ENCODE results near the gene NBL1.
A peak's percentile ranks its signal among the peaks of the same experiment; 100 is the strongest.
"Not testable (repeated sequence)": the region's sequence is repeated elsewhere in the genome, so short reads cannot be mapped to it uniquely, and the experiment has no call there.

The NBL1 gene

GRCh38 chr1:19632211-19632610 lies 11.9 kb upstream of the NBL1 start:
- no peaks in the 10 kb centered on the region for H3K27me3 Mint-ChIP-seq (ENCODE audit: low read depth)

DNA sequence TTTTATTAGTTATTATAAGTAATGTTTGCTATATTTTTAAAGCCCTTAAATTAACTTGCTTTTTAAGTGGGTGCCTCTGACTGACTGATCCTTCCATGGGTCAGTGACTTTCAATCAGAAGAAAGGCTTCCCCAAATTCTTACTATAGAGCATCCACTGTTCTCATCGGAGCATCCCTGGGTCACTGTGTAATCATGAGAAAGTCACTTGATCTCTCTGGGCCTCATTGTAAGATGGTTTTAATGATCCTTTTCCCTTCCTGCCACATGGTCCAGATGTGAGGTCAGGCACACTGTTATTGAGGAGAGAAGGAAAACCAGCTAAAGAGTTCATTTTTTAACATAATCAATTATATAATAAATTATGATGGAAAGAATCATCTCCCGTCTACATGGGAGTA lies 11.0 kb upstream of the NBL1 start:
- Mint-ChIP-seq H3K36me3 (ENCODE audit: low read depth) (peaks cover 3% of the 10 kb centered on the region), H3K4me3 (no peak overlapping the region), H3K27me3 (ENCODE audit: low read depth) (peaks cover under 1% of the 10 kb centered on the region), H3K27ac (no peak overlapping the region), H3K4me1 (ENCODE audit: low read depth) (no peaks in the 10 kb centered on the region), H3K9me3 (no peaks in the 10 kb centered on the region)
- no peak for DNase-seq (ENCODE audit: low spot score)

More at GRCh38 chr1:19632211-19632610, 11.9 kb upstream of the NBL1 start:
- no peak for DNase-seq (ENCODE audit: low spot score)
- Mint-ChIP-seq H3K27ac (no peak overlapping the region), H3K9me3 (no peaks in the 10 kb centered on the region), H3K4me1 (ENCODE audit: low read depth) (no peaks in the 10 kb centered on the region), H3K4me3 (no peak overlapping the region), H3K36me3 (ENCODE audit: low read depth) (peaks cover 9% of the 10 kb centered on the region)

- H3K4me1 Mint-ChIP-seq (ENCODE audit: low read depth); H3K27me3 Mint-ChIP-seq (ENCODE audit: low read depth); H3K27ac Mint-ChIP-seq; H3K4me3 Mint-ChIP-seq; H3K36me3 Mint-ChIP-seq (ENCODE audit: low read depth); DNase-seq (ENCODE audit: low spot score); H3K9me3 Mint-ChIP-seq: not testable (repeated sequence)
Measured at GRCh38 chr1:19635064-19635463, 9.0 kb upstream of the NBL1 start.

GRCh38 chr1:19635646-19636045 lies 8.5 kb upstream of the NBL1 start:
- Mint-ChIP-seq H3K27ac (no peak overlapping the region), H3K27me3 (ENCODE audit: low read depth) (peaks cover 6% of the 10 kb centered on the region)

GRCh38 chr1:19636065-19636464 lies 8.0 kb upstream of the NBL1 start:
- H3K36me3 Mint-ChIP-seq (ENCODE audit: low read depth), result no peaks in the 10 kb centered on the region
- peaks cover 6% of the 10 kb centered on the region for H3K27me3 Mint-ChIP-seq (ENCODE audit: low read depth)
- H3K27ac Mint-ChIP-seq, result no peak overlapping the region
- H3K4me1 Mint-ChIP-seq (ENCODE audit: low read depth), result peaks cover 4% of the 10 kb centered on the region
- no peak overlapping the region for H3K4me3 Mint-ChIP-seq
- DNase-seq (ENCODE audit: low spot score), result no peak
- H3K9me3 Mint-ChIP-seq, result no peaks in the 10 kb centered on the region

More at GRCh38 chr1:19635646-19636045, 8.5 kb upstream of the NBL1 start:
- no peak for DNase-seq (ENCODE audit: low spot score)
- peaks cover 4% of the 10 kb centered on the region for H3K4me1 Mint-ChIP-seq (ENCODE audit: low read depth)
- no peaks in the 10 kb centered on the region for H3K9me3 Mint-ChIP-seq
- H3K36me3 Mint-ChIP-seq (ENCODE audit: low read depth), result no peaks in the 10 kb centered on the region
- no peak overlapping the region for H3K4me3 Mint-ChIP-seq

- H3K4me3 Mint-ChIP-seq; H3K27me3 Mint-ChIP-seq (ENCODE audit: low read depth); H3K4me1 Mint-ChIP-seq (ENCODE audit: low read depth); DNase-seq (ENCODE audit: low spot score); H3K9me3 Mint-ChIP-seq; H3K27ac Mint-ChIP-seq; H3K36me3 Mint-ChIP-seq (ENCODE audit: low read depth): not testable (repeated sequence)
Measured at GRCh38 chr1:19636749-19637148, 7.4 kb upstream of the NBL1 start.

DNA sequence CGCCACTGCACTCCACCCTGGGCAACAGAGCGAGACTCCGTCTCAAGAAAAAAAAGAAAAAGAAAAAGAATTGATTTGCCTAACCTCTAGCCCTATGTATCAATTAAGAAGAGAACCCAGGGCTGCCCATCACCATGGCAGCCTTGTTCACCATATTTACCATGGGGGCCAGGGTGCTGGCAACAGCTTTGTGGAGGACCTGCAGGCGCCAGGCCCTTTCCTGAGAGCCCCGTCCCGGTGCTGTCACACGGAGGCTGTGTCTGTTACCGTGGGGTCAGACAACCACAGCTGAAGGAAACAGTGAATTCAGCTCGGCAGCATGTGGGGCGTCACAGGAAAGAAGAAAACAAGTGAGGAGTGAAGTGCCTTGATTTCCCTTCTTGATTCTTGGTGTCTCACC lies 6.5 kb upstream of the NBL1 start:
- H3K4me3 Mint-ChIP-seq, result no peak overlapping the region
- peaks cover 4% of the 10 kb centered on the region for H3K4me1 Mint-ChIP-seq (ENCODE audit: low read depth)
- no peaks in the 10 kb centered on the region for H3K36me3 Mint-ChIP-seq (ENCODE audit: low read depth)
- H3K9me3 Mint-ChIP-seq, result no peaks in the 10 kb centered on the region
- no peak overlapping the region for H3K27ac Mint-ChIP-seq
- no peak for DNase-seq (ENCODE audit: low spot score)
- H3K27me3 Mint-ChIP-seq (ENCODE audit: low read depth), result peaks cover 11% of the 10 kb centered on the region

DNA sequence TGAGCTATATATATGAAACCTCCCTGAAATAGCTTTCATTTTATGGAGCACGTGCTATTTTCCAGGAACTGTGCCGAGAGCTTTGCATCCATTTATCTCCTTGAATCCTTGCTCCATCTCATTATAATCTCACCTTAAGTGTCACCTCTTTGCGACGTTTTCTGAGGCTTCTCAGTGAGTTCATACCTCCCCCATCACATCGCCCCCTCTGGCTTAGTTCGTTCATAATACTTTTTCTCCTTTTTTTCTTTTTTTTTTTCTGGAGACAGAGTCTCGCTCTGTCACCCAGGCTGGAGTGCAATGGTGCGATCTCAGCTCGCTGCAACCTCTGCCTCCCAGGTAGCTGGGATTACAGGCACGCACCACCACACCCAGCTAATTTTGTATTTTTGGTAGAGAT lies 4.9 kb upstream of the NBL1 start:
- not testable (repeated sequence) for H3K9me3 Mint-ChIP-seq; DNase-seq (ENCODE audit: low spot score); H3K27ac Mint-ChIP-seq; H3K4me3 Mint-ChIP-seq; H3K36me3 Mint-ChIP-seq (ENCODE audit: low read depth); H3K4me1 Mint-ChIP-seq (ENCODE audit: low read depth)
- H3K27me3 Mint-ChIP-seq (ENCODE audit: low read depth), result peaks cover 22% of the 10 kb centered on the region

GRCh38 chr1:19639999-19640362 lies 4.1 kb upstream of the NBL1 start:
- peaks cover 25% of the 10 kb centered on the region for H3K27me3 Mint-ChIP-seq (ENCODE audit: low read depth)
- no peak overlapping the region for H3K27ac Mint-ChIP-seq
- DNase-seq (ENCODE audit: low spot score), result no peak
- H3K36me3 Mint-ChIP-seq (ENCODE audit: low read depth), result peaks cover 2% of the 10 kb centered on the region
- H3K4me3 Mint-ChIP-seq, result no peak overlapping the region
- peaks cover 12% of the 10 kb centered on the region for H3K4me1 Mint-ChIP-seq (ENCODE audit: low read depth)
- no peaks in the 10 kb centered on the region for H3K9me3 Mint-ChIP-seq

- H3K27me3 Mint-ChIP-seq (ENCODE audit: low read depth), result peaks cover 25% of the 10 kb centered on the region
- peaks cover 13% of the 10 kb centered on the region for H3K4me1 Mint-ChIP-seq (ENCODE audit: low read depth)
- H3K4me3 Mint-ChIP-seq, result no peak overlapping the region
- no peaks in the 10 kb centered on the region for H3K9me3 Mint-ChIP-seq
- H3K27ac Mint-ChIP-seq, result no peak overlapping the region
- no peak for DNase-seq (ENCODE audit: low spot score)
- H3K36me3 Mint-ChIP-seq (ENCODE audit: low read depth), result peaks cover 2% of the 10 kb centered on the region
Measured at GRCh38 chr1:19640363-19641316, 3.5 kb upstream of the NBL1 start.

DNA sequence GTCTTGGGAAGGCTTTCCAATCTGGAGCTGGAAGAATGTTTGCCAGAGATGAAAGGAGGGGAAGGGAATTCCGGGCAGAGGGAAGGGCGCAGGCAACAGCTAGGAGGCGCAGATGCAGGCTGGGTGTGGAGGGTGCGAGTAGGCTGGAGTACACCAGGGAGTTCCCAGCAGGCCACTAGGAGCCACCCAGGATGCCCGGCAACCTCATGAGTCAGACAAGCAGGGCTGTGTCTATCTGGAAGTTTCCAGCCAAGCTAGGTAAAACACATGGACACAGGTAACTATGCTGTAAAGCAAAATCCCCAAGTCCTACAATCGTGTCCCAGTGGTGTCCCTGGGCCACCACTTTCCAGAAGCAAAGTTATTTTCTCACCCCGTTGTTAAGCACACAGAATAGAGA lies 990 bp upstream of the NBL1 start:
- Mint-ChIP-seq H3K27me3 (ENCODE audit: low read depth) (peaks cover 24% of the 10 kb centered on the region), H3K4me3 (peak overlapping the region; percentile 83), H3K36me3 (ENCODE audit: low read depth) (peaks cover 2% of the 10 kb centered on the region), H3K9me3 (no peaks in the 10 kb centered on the region), H3K4me1 (ENCODE audit: low read depth) (peaks cover 37% of the 10 kb centered on the region), H3K27ac (peak overlapping the region; percentile 57)
- no peak for DNase-seq (ENCODE audit: low spot score)

GRCh38 chr1:19644395-19644680 lies 227 bp downstream of the NBL1 start:
- DNase-seq (ENCODE audit: low spot score), result no peak
- H3K27ac Mint-ChIP-seq, result no peak overlapping the region

GRCh38 chr1:19644681-19645410 lies 735 bp downstream of the NBL1 start:
- Mint-ChIP-seq H3K9me3 (no peaks in the 10 kb centered on the region), H3K4me3 (peak overlapping the region; percentile 98), H3K4me1 (ENCODE audit: low read depth) (peaks cover 37% of the 10 kb centered on the region), H3K36me3 (ENCODE audit: low read depth) (peaks cover 2% of the 10 kb centered on the region), H3K27ac (peak overlapping the region; percentile 95), H3K27me3 (ENCODE audit: low read depth) (peaks cover 18% of the 10 kb centered on the region)
- peak; percentile 48 for DNase-seq (ENCODE audit: low spot score)

More at GRCh38 chr1:19644395-19644680, 227 bp downstream of the NBL1 start:
- Mint-ChIP-seq H3K9me3 (no peaks in the 10 kb centered on the region), H3K36me3 (ENCODE audit: low read depth) (peaks cover 2% of the 10 kb centered on the region), H3K4me1 (ENCODE audit: low read depth) (peaks cover 37% of the 10 kb centered on the region), H3K27me3 (ENCODE audit: low read depth) (peaks cover 18% of the 10 kb centered on the region), H3K4me3 (no peak overlapping the region)

- Mint-ChIP-seq H3K4me3 (peak overlapping the region; percentile 73), H3K9me3 (no peaks in the 10 kb centered on the region), H3K36me3 (ENCODE audit: low read depth) (peaks cover 2% of the 10 kb centered on the region), H3K4me1 (ENCODE audit: low read depth) (peaks cover 33% of the 10 kb centered on the region), H3K27ac (no peak overlapping the region), H3K27me3 (ENCODE audit: low read depth) (peaks cover 18% of the 10 kb centered on the region)
- DNase-seq (ENCODE audit: low spot score), result no peak
Measured at GRCh38 chr1:19645411-19646251, 1.5 kb downstream of the NBL1 start.
